ENCODE data around the gene EIF4E3. TPM values are rescaled to one million over a fixed set of nuclear protein-coding genes. Genes with fewer than 3 reads are reported as not detected.

EIF4E3 gene
- total RNA-seq, 2 donors from 2014 or later, result 19.2 to 26.0 TPM

- H3K4me3 ChIP-seq, result no peak overlapping the region
Observed at GRCh38 chr3:71652781-71653413, 72.3 kb downstream of the EIF4E3 start.

DNA sequence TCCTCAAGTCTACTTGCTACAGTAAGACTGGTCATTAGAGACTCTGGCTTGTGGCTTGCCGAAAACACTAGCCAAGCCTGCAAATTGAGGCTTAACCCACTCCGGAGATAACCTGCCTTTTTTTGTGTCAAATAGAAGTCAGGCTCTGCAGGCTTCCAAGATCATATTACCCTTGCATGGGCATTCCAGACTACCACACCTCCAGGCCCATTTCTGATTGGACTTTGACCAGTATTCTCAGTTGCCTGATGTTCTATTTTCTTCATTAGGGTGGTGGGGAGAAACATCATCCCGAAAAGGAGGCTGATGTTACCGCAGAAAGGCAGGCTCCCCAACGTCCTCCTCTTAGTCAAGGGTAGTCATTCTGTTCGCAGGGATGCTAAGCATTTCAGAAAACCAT is 73.6 kb downstream of the EIF4E3 start:
- no peaks in the 10 kb centered on the region for H3K27me3 ChIP-seq (replicated peaks; ENCODE audit: insufficient read depth)
- no peak overlapping the region for H3K27ac ChIP-seq
- H3K9me3 ChIP-seq, result no peaks in the 10 kb centered on the region
- no peaks in the 10 kb centered on the region for H3K36me3 ChIP-seq
- 86% methylated on average over 6 of the region's 6 CpGs for WGBS
- DNase-seq (ENCODE audit: low spot score), result no peak
- no peaks in the 10 kb centered on the region for H3K4me1 ChIP-seq (replicated peaks)
- intact Hi-C loops (cut with DNase I), result loop anchor here (5.0 to 10.0 kb wide), 3 partner anchors 584 to 1584 kb away; no protein-coding TSS in a partner anchor
- no peak for TF ChIP-seq POLR2AphosphoS5 (IDR thresholded peaks at IDR 0.05)
- no peak for TF ChIP-seq POLR2A (IDR thresholded peaks at IDR 0.05)
- TF ChIP-seq CTCF (IDR thresholded peaks at IDR 0.05), result no peak
- H3K4me3 ChIP-seq, result no peak overlapping the region

More at GRCh38 chr3:71652781-71653413, 72.3 kb downstream of the EIF4E3 start:
- Histone ChIP-seq H3K9me3 (no peaks in the 10 kb centered on the region), H3K27ac (peak overlapping the region in 1 of 2 donors; percentile 9), H3K36me3 (no peaks in the 10 kb centered on the region), H3K4me1 (replicated peaks) (no peaks in the 10 kb centered on the region), H3K27me3 (replicated peaks; ENCODE audit: insufficient read depth) (no peaks in the 10 kb centered on the region)
- intact Hi-C loops (cut with DNase I), result loop anchor here (5.0 to 10.0 kb wide), 3 partner anchors 586 to 1586 kb away; no protein-coding TSS in a partner anchor
- whole genome bisulfite sequencing, result 21% methylated on average over 14 of the region's 14 CpGs
- DNase-seq (ENCODE audit: low spot score), result peak; percentile 71
- TF ChIP-seq POLR2A (IDR thresholded peaks at IDR 0.05) (no peak), CTCF (IDR thresholded peaks at IDR 0.05) (peak in 3 of 4 experiments; percentile 62 to 73 (median 67)), POLR2AphosphoS5 (IDR thresholded peaks at IDR 0.05) (peak; percentile 70)

DNA sequence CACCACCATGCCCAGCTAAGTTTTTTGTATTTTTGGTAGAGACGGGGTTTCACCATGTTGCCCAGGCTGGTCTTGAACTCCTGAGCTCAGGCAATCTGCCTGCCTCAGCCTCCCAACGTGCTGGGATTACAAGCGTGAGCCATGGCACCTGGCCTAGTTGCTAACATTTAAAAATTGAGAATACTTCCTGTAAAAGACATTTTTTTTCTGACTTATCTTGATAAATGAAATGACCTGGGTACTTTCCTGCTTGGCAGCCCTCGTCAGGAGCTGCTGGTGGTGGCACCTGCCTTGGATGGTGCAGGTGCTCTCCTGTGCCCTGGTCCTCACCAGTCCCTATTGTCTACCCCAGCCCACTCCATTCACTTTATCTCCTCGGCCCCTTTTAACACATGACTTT is 74.8 kb downstream of the EIF4E3 start:
- Histone ChIP-seq H3K27ac (no peak overlapping the region), H3K27me3 (replicated peaks; ENCODE audit: insufficient read depth) (no peaks in the 10 kb centered on the region), H3K36me3 (no peaks in the 10 kb centered on the region), H3K4me3 (no peak overlapping the region), H3K9me3 (no peaks in the 10 kb centered on the region), H3K4me1 (replicated peaks) (no peaks in the 10 kb centered on the region)
- intact Hi-C loops (cut with DNase I), result loop anchor here (5.0 to 10.0 kb wide), 3 partner anchors 583 to 1583 kb away; no protein-coding TSS in a partner anchor
- no peak for DNase-seq (ENCODE audit: low spot score)
- TF ChIP-seq POLR2A (IDR thresholded peaks at IDR 0.05), result no peak
- no peak for TF ChIP-seq POLR2AphosphoS5 (IDR thresholded peaks at IDR 0.05)
- no peak for TF ChIP-seq CTCF (IDR thresholded peaks at IDR 0.05)
- 86% methylated on average over 5 of the region's 5 CpGs for WGBS

DNA sequence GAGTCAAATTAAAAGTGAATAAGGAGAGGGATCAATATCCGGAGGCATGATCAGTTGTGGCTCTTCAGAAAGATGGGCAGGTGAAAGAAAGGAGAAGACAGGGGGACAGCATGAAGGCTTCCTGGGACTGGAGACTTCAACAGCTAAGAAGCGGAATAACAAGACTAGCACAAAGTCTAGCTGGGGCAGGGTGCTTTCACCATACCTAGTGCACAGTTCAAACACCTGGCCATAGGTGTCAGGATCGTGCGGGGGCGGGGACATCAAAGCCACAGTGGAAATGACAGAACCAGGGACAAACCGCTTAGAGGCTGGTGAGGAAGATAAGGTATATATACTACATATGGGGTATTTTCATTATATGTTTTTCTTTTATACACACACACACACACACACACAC is 75.4 kb downstream of the EIF4E3 start:
- no peak overlapping the region for H3K4me3 ChIP-seq
- H3K27ac ChIP-seq, result no peak overlapping the region
- H3K9me3 ChIP-seq, result no peaks in the 10 kb centered on the region
- TF ChIP-seq POLR2AphosphoS5 (IDR thresholded peaks at IDR 0.05), result no peak
- no peak for TF ChIP-seq CTCF (IDR thresholded peaks at IDR 0.05)
- no peak for TF ChIP-seq POLR2A (IDR thresholded peaks at IDR 0.05)
- H3K4me1 ChIP-seq (replicated peaks), result no peaks in the 10 kb centered on the region
- intact Hi-C loops (cut with DNase I), result loop anchor here (5.0 to 10.0 kb wide), 3 partner anchors 582 to 1582 kb away; no protein-coding TSS in a partner anchor
- no peak for DNase-seq (ENCODE audit: low spot score)
- 82% methylated on average over 6 of the region's 6 CpGs for WGBS
- H3K27me3 ChIP-seq (replicated peaks; ENCODE audit: insufficient read depth), result no peaks in the 10 kb centered on the region
- H3K36me3 ChIP-seq, result no peaks in the 10 kb centered on the region

DNA sequence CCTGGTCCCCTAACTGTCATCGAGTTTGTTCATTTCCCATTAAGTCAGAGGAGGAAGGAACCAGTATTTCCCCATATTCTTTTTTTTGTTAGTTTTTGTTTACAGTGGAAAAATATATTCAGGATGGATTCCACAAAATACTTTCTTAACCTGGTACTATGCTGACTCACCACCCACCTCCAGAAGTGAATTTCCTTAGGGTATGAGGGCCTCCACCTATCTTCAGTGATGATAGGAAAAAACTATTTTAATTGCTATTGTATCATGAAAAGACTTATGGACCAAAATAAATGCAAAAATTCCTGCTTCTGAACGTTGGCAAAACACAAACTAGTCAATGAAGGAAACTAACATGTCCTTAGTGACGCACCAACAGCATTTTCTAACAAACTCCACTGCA is 77.5 kb downstream of the EIF4E3 start:
- Histone ChIP-seq H3K4me3 (no peak overlapping the region), H3K4me1 (replicated peaks) (no peaks in the 10 kb centered on the region), H3K27me3 (replicated peaks; ENCODE audit: insufficient read depth) (no peaks in the 10 kb centered on the region), H3K36me3 (no peaks in the 10 kb centered on the region), H3K9me3 (no peaks in the 10 kb centered on the region), H3K27ac (no peak overlapping the region)
- TF ChIP-seq POLR2AphosphoS5 (IDR thresholded peaks at IDR 0.05) (no peak), POLR2A (IDR thresholded peaks at IDR 0.05) (no peak), CTCF (IDR thresholded peaks at IDR 0.05) (no peak)
- intact Hi-C loops (cut with DNase I), result no loop called here
- no peak for DNase-seq (ENCODE audit: low spot score)
- WGBS, result 79% methylated on average over 3 of the region's 3 CpGs
